Fibroblast of skin of left biceps (primary cell): Measurements from ENCODE around the gene TMEM217.

Source experiments
- DNase-seq, 2 experiments: peaks; one replicate each; pipeline ENCODE4 v3.0.0-alpha.2; 2013; ENCODE audit warnings: low read depth in 2 of 2

The TMEM217 gene

GRCh38 chr6:37280162-37280887, 22.4 kb upstream of the TMEM217 start:
- DNase-seq, result no peak

- DNase-seq, result no peak
These were observed 21.6 kb upstream of the TMEM217 start for GRCh38 chr6:37279366-37280134.

GRCh38 chr6:37277001-37277409, 19.1 kb upstream of the TMEM217 start:
- DNase-seq, result no peak

GRCh38 chr6:37275350-37275749, 17.4 kb upstream of the TMEM217 start:
- no peak for DNase-seq

GRCh38 chr6:37273690-37274089, 15.7 kb upstream of the TMEM217 start:
- no peak for DNase-seq

GRCh38 chr6:37272834-37273566, 15.1 kb upstream of the TMEM217 start:
- no peak for DNase-seq

- no peak for DNase-seq
These were observed 11.2 kb upstream of the TMEM217 start for GRCh38 chr6:37269105-37269504.

GRCh38 chr6:37265860-37266259, 7.9 kb upstream of the TMEM217 start:
- no peak for DNase-seq

GRCh38 chr6:37265001-37265400, 7.1 kb upstream of the TMEM217 start:
- DNase-seq, result no peak

GRCh38 chr6:37262446-37263026, 4.6 kb upstream of the TMEM217 start:
- DNase-seq, result no peak

- no peak for DNase-seq
These were observed 3.3 kb upstream of the TMEM217 start for GRCh38 chr6:37261198-37261597.

- no peak for DNase-seq
These were observed 2.5 kb upstream of the TMEM217 start for GRCh38 chr6:37260444-37260843.

- no peak for DNase-seq
These were observed 2.1 kb upstream of the TMEM217 start for GRCh38 chr6:37260040-37260439.

GRCh38 chr6:37259191-37259590, 1.2 kb upstream of the TMEM217 start:
- DNase-seq, result no peak

GRCh38 chr6:37258405-37259105, 611 bp upstream of the TMEM217 start:
- DNase-seq, result no peak

- DNase-seq, result no peak
These were observed 667 bp downstream of the TMEM217 start for GRCh38 chr6:37257320-37257633.

- DNase-seq, result no peak
These were observed 1.1 kb downstream of the TMEM217 start for GRCh38 chr6:37256692-37257319.

GRCh38 chr6:37254881-37255280, 3.1 kb downstream of the TMEM217 start:
- DNase-seq, result no peak

- DNase-seq, result no peak
These were observed 4.4 kb downstream of the TMEM217 start for GRCh38 chr6:37253486-37254007.

GRCh38 chr6:37251211-37251780, 6.6 kb downstream of the TMEM217 start:
- no peak for DNase-seq
